ENCODE data around the gene CPZ. TPM values are rescaled to one million over a fixed set of nuclear protein-coding genes. Genes with fewer than 3 reads are reported as not detected.

CPZ gene
- total and polyA plus RNA-seq, 7 donors = 0.04 to 0.30 (median 0.08) TPM; not detected in 4

GRCh38 chr4:8646296-8647093, 53.9 kb downstream of the CPZ start:
- Histone ChIP-seq H3K27me3 (ENCODE audit: insufficient read depth in 3 of 3, low read length in 2 of 3) (peaks cover 2 to 26% (median 8%) of the 10 kb centered on the region in 3 donors), H3K36me3 (ENCODE audit: insufficient read depth in 1 of 2, low read depth in 1 of 2) (no peaks in the 10 kb centered on the region), H3K4me3 (no peak overlapping the region), H3K27ac (no peak overlapping the region), H3K9me3 (no peaks in the 10 kb centered on the region), H3K4me1 (no peaks in the 10 kb centered on the region)
- DNase-seq (no peak), ATAC-seq (no peak)
- intact Hi-C loops (cut with DNase I) = no loop called here
- TF ChIP-seq, protein P1, sequence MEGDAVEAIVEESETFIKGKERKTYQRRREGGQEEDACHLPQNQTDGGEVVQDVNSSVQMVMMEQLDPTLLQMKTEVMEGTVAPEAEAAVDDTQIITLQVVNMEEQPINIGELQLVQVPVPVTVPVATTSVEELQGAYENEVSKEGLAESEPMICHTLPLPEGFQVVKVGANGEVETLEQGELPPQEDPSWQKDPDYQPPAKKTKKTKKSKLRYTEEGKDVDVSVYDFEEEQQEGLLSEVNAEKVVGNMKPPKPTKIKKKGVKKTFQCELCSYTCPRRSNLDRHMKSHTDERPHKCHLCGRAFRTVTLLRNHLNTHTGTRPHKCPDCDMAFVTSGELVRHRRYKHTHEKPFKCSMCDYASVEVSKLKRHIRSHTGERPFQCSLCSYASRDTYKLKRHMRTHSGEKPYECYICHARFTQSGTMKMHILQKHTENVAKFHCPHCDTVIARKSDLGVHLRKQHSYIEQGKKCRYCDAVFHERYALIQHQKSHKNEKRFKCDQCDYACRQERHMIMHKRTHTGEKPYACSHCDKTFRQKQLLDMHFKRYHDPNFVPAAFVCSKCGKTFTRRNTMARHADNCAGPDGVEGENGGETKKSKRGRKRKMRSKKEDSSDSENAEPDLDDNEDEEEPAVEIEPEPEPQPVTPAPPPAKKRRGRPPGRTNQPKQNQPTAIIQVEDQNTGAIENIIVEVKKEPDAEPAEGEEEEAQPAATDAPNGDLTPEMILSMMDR (IDR thresholded peaks at IDR 0.05) = no peak
- WGBS, 3 donors = 60 to 64% (median 62%) methylated on average over 36 of the region's 36 CpGs

GRCh38 chr4:8647094-8647570, 54.6 kb downstream of the CPZ start:
- peaks cover 2 to 27% (median 8%) of the 10 kb centered on the region in 3 donors for H3K27me3 ChIP-seq (ENCODE audit: insufficient read depth in 3 of 3, low read length in 2 of 3)
- no peak overlapping the region for H3K4me3 ChIP-seq
- no peaks in the 10 kb centered on the region for H3K9me3 ChIP-seq
- ATAC-seq (no peak), DNase-seq (no peak)
- H3K36me3 ChIP-seq (ENCODE audit: insufficient read depth in 1 of 2, low read depth in 1 of 2) = no peaks in the 10 kb centered on the region
- H3K27ac ChIP-seq = no peak overlapping the region
- intact Hi-C loops (cut with DNase I) = no loop called here
- TF ChIP-seq, protein P1 (IDR thresholded peaks at IDR 0.05) = no peak
- 76 to 80% (median 80%) methylated on average over 14 of the region's 14 CpGs for WGBS, 3 donors
- H3K4me1 ChIP-seq = no peaks in the 10 kb centered on the region

- no peak for ATAC-seq
- H3K27me3 ChIP-seq (ENCODE audit: insufficient read depth in 3 of 3, low read length in 2 of 3) = peaks cover 2 to 26% (median 8%) of the 10 kb centered on the region in 3 donors
Observed at GRCh38 chr4:8647626-8648025, 55.1 kb downstream of the CPZ start.

GRCh38 chr4:8648296-8648695, 55.7 kb downstream of the CPZ start:
- Histone ChIP-seq H3K27me3 (ENCODE audit: insufficient read depth in 3 of 3, low read length in 2 of 3) (peaks cover 2 to 26% (median 8%) of the 10 kb centered on the region in 3 donors), H3K4me3 (no peak overlapping the region), H3K36me3 (ENCODE audit: insufficient read depth in 1 of 2, low read depth in 1 of 2) (no peaks in the 10 kb centered on the region), H3K4me1 (no peaks in the 10 kb centered on the region), H3K9me3 (no peaks in the 10 kb centered on the region), H3K27ac (no peak overlapping the region)
- no peak for ATAC-seq
- 75 to 88% (median 78%) methylated on average over 6 of the region's 6 CpGs for WGBS, 3 donors
- intact Hi-C loops (cut with DNase I) = no loop called here
- TF ChIP-seq, protein P1 (IDR thresholded peaks at IDR 0.05) = no peak
- DNase-seq = no peak

More at GRCh38 chr4:8647626-8648025, 55.1 kb downstream of the CPZ start:
- TF ChIP-seq, protein P1 (IDR thresholded peaks at IDR 0.05) = no peak
- WGBS, 3 donors = 71 to 78% (median 72%) methylated on average over 13 of the region's 13 CpGs
- Histone ChIP-seq H3K9me3 (no peaks in the 10 kb centered on the region), H3K27ac (no peak overlapping the region), H3K4me1 (no peaks in the 10 kb centered on the region), H3K4me3 (no peak overlapping the region), H3K36me3 (ENCODE audit: insufficient read depth in 1 of 2, low read depth in 1 of 2) (no peaks in the 10 kb centered on the region)
- DNase-seq = no peak
- intact Hi-C loops (cut with DNase I) = no loop called here
